H9 (cell line): ENCODE measurements around the gene RAB11FIP4. TPM values are rescaled to one million over a fixed set of nuclear protein-coding genes. Genes with fewer than 3 reads are reported as not detected.

Experiments
- DNase-seq: peaks from one replicate; pipeline ENCODE4 v3.0.0-alpha.2; 2017
- H2AFZ ChIP-seq: one replicate; pipeline ENCODE4 v1.6.1; 2013; ENCODE audit warnings: mild to moderate bottlenecking, low read length, control low read depth, moderate library complexity
- H2AK5ac ChIP-seq: 2 replicates; pipeline ENCODE4 v1.6.1; 2013; ENCODE audit warnings: low read length, control low read depth, mixed read lengths; ENCODE audit not compliant: insufficient read length
- H2BK120ac ChIP-seq: one replicate; pipeline ENCODE4 v1.6.1; 2013; ENCODE audit warnings: low read depth, mild to moderate bottlenecking, low read length, control low read depth, inconsistent platforms; ENCODE audit not compliant: poor library complexity, severe bottlenecking
- H2BK12ac ChIP-seq: 2 replicates; pipeline ENCODE4 v1.6.1; 2013; ENCODE audit warnings: low read length, control low read depth, mixed read lengths, low read depth; ENCODE audit not compliant: insufficient read length
- H2BK15ac ChIP-seq: 2 replicates; pipeline ENCODE4 v1.6.1; 2013; ENCODE audit warnings: low read depth, low read length, control low read depth
- H2BK20ac ChIP-seq: one replicate; pipeline ENCODE4 v1.6.1; 2013; ENCODE audit warnings: low read depth, mild to moderate bottlenecking, low read length, control low read depth, inconsistent platforms; ENCODE audit not compliant: poor library complexity, severe bottlenecking
- H2BK5ac ChIP-seq: 2 replicates; pipeline ENCODE4 v1.6.1; 2013; ENCODE audit warnings: low read length, control low read depth, mixed read lengths; ENCODE audit not compliant: insufficient read length
- H3K14ac ChIP-seq: 2 replicates; pipeline ENCODE4 v1.6.1; 2013; ENCODE audit warnings: low read length, control low read depth; ENCODE audit not compliant: insufficient read depth
- H3K18ac ChIP-seq: 2 replicates; pipeline ENCODE4 v1.6.1; 2013; ENCODE audit warnings: low read depth, mild to moderate bottlenecking, mixed read lengths, low read length, control low read depth; ENCODE audit not compliant: insufficient read length
- H3K23ac ChIP-seq: 2 replicates; pipeline ENCODE4 v1.6.1; 2013; ENCODE audit warnings: low read length, control low read depth, mixed read lengths, low read depth; ENCODE audit not compliant: insufficient read length
- H3K23me2 ChIP-seq: 2 replicates; pipeline ENCODE4 v1.6.1; 2013; ENCODE audit warnings: low read depth, mild to moderate bottlenecking, mixed read lengths, low read length, control low read depth; ENCODE audit not compliant: insufficient read length, poor library complexity, severe bottlenecking
- H3K27ac ChIP-seq: 2 replicates; pipeline ENCODE4 v1.5.1; 2013; ENCODE audit warnings: low read length, control low read depth, mixed read lengths, low read depth; ENCODE audit not compliant: insufficient read length
- H3K27me3 ChIP-seq: 2 replicates; pipeline ENCODE4 v1.6.1; 2013; ENCODE audit warnings: low read length, control low read depth, inconsistent platforms; ENCODE audit not compliant: insufficient read depth
- H3K4ac ChIP-seq: 2 replicates; pipeline ENCODE4 v1.6.1; 2013; ENCODE audit warnings: low read depth, mild to moderate bottlenecking, control low read depth, inconsistent platforms, low read length, moderate library complexity
- H3K4me1 ChIP-seq: 2 replicates; pipeline ENCODE4 v1.6.1; 2013; ENCODE audit warnings: low read length, control low read depth, inconsistent platforms; ENCODE audit not compliant: insufficient read depth
- H3K4me2 ChIP-seq: 2 replicates; pipeline ENCODE4 v1.6.1; 2013; ENCODE audit warnings: low read length, control low read depth, mixed read lengths; ENCODE audit not compliant: insufficient read length, insufficient read depth
- H3K56ac ChIP-seq: 2 replicates; pipeline ENCODE4 v1.6.1; 2013; ENCODE audit warnings: low read depth, mild to moderate bottlenecking, mixed read lengths, low read length, control low read depth; ENCODE audit not compliant: insufficient read length
- H3K79me1 ChIP-seq: 2 replicates; pipeline ENCODE4 v1.6.1; 2013; ENCODE audit warnings: low read depth, mild to moderate bottlenecking, moderate library complexity, low read length, control low read depth, inconsistent platforms; ENCODE audit not compliant: insufficient read depth, poor library complexity, severe bottlenecking
- H3K79me2 ChIP-seq: 2 replicates; pipeline ENCODE4 v1.6.1; 2013; ENCODE audit warnings: low read length, control low read depth, inconsistent platforms; ENCODE audit not compliant: insufficient read depth
- H3K9ac ChIP-seq: 2 replicates; pipeline ENCODE4 v1.6.1; 2013; ENCODE audit warnings: low read length, control low read depth, mixed read lengths; ENCODE audit not compliant: insufficient read length; ENCODE audit errors: extremely low read depth
- H3K9me3 ChIP-seq: one replicate; pipeline ENCODE4 v1.6.1; 2013; ENCODE audit warnings: low read depth, low read length, inconsistent platforms; ENCODE audit not compliant: control insufficient read depth
- H3T11ph ChIP-seq: one replicate; pipeline ENCODE4 v1.6.1; 2013; ENCODE audit warnings: mild to moderate bottlenecking, low read length, control low read depth, inconsistent platforms
- H4K20me1 ChIP-seq: one replicate; pipeline ENCODE4 v1.6.1; 2013; ENCODE audit not compliant: control insufficient read depth, insufficient read length, insufficient read depth
- H4K5ac ChIP-seq: 2 replicates; pipeline ENCODE4 v1.6.1; 2013; ENCODE audit warnings: low read depth, mild to moderate bottlenecking, mixed read lengths, low read length, control low read depth; ENCODE audit not compliant: insufficient read length
- H4K8ac ChIP-seq: replicated peaks from 2 replicates; pipeline ENCODE4 v1.6.1; 2013; ENCODE audit warnings: low read length, control low read depth, mixed read lengths, low read depth; ENCODE audit not compliant: insufficient read length
- H4K91ac ChIP-seq: 2 replicates; pipeline ENCODE4 v1.6.1; 2013; ENCODE audit warnings: low read depth, mild to moderate bottlenecking, moderate library complexity, mixed read lengths, low read length, control low read depth; ENCODE audit not compliant: insufficient read length
- H3K27ac Mint-ChIP-seq, 3 experiments: 2 replicates in 2 of 3; 3 replicates in 1 of 3; pipeline ENCODE4 v1.8.0; 2020 to 2021; ENCODE audit warnings: mixed read lengths in 3 of 3, mild to moderate bottlenecking in 1 of 3, moderate library complexity in 1 of 3
- H3K27me3 Mint-ChIP-seq: 2 replicates; pipeline ENCODE4 v1.8.0; 2021; ENCODE audit warnings: low read depth, mild to moderate bottlenecking, moderate library complexity, mixed read lengths
- H3K36me3 Mint-ChIP-seq, 3 experiments: 2 replicates in 2 of 3; 3 replicates in 1 of 3; pipeline ENCODE4 v1.8.0; 2020 to 2021; ENCODE audit warnings: low read depth in 3 of 3, mixed read lengths in 3 of 3; ENCODE audit not compliant: insufficient read depth in 1 of 3
- H3K4me1 Mint-ChIP-seq, 2 experiments: 2 replicates each; pipeline ENCODE4 v1.8.0; 2020; ENCODE audit warnings: mixed read lengths in 2 of 2
- H3K4me3 Mint-ChIP-seq, 2 experiments: 2 replicates in 1 of 2; 3 replicates in 1 of 2; pipeline ENCODE4 v1.8.0; 2020 to 2021; ENCODE audit warnings: mild to moderate bottlenecking in 2 of 2, mixed read lengths in 2 of 2, moderate library complexity in 1 of 2
- H3K9me3 Mint-ChIP-seq, 2 experiments: 2 replicates in 1 of 2; 3 replicates in 1 of 2; pipeline ENCODE4 v1.8.0; 2020; ENCODE audit warnings: mild to moderate bottlenecking in 2 of 2, mixed read lengths in 2 of 2, moderate library complexity in 1 of 2
- CTCF ChIP-seq: fragments of 200-600 bp; sonication (generic); conservative IDR thresholded peaks from 3 replicates; pipeline ENCODE4 v1.8.0; 2021; ENCODE audit warnings: antibody characterized with exemption, mild to moderate bottlenecking
- WGBS: extraction: QIAGEN DNeasy Blood & Tissue Kit; methylation state at CpG from one replicate; pipeline ENCODE4 v1.1.7; 2013; ENCODE audit warnings: missing lambda C conversion rate, low lambda C conversion rate, mixed read lengths; ENCODE audit not compliant: insufficient read length; ENCODE audit errors: extremely low coverage; 5-methylcytosine and 5-hydroxymethylcytosine counted together
- total RNA-seq: library from RNA; stranded (reverse); gene quantifications from 2 replicates; pipeline ENCODE4 v1.2.1, GENCODE V29; 2021

RAB11FIP4 gene
- total RNA-seq, 1 experiment from 2014 or later: 25.7 TPM

GRCh38 chr17:31458829-31459228 lies 67.4 kb downstream of the RAB11FIP4 start:
- Mint-ChIP-seq H3K9me3 (peaks cover 2 to 5% of the 10 kb centered on the region in 2 experiments; a peak in 3 of 5 replicates), H3K4me1 (peaks cover 26 to 30% of the 10 kb centered on the region in 2 experiments), H3K4me3 (no peak overlapping the region), H3K36me3 (0 out of 7 replicates have a peak, but pooled peaks cover 0 to 8% (median 0%) of the 10 kb centered on the region in 3 experiments), H3K27ac (peak overlapping the region in 1 of 3 experiments; percentile 7; a peak in 1 of 7 replicates), H3K27me3 (no peaks in the 10 kb centered on the region)
- Histone ChIP-seq H4K8ac (no peak overlapping the region), H3K79me2 (no peaks in the 10 kb centered on the region), H3T11ph (no peak overlapping the region), H4K91ac (no peak overlapping the region), H3K79me1 (no peaks in the 10 kb centered on the region), H3K9me3 (no peaks in the 10 kb centered on the region), H4K20me1 (no peaks in the 10 kb centered on the region), H3K18ac (no peak overlapping the region), H2BK12ac (no peak overlapping the region), H3K4me1 (no peaks in the 10 kb centered on the region), H2AK5ac (no peak overlapping the region), H2AFZ (no peak overlapping the region), H3K23me2 (no peaks in the 10 kb centered on the region), H3K4ac (no peak overlapping the region), H4K5ac (no peak overlapping the region), H2BK15ac (no peak overlapping the region), H2BK120ac (no peak overlapping the region), H3K9ac (no peak overlapping the region), H3K27ac (no peak overlapping the region), H3K14ac (no peak overlapping the region), H2BK20ac (no peak overlapping the region), H3K56ac (no peak overlapping the region), H2BK5ac (no peak overlapping the region), H3K4me2 (no peak overlapping the region), H3K23ac (no peak overlapping the region), H3K27me3 (no peaks in the 10 kb centered on the region)
- no CpG with 5 or more reads among the region's 2 CpGs for WGBS
- no peak for DNase-seq
- no peak for TF ChIP-seq CTCF
